A673 (cell line): ENCODE data around the gene FBN1.

Experiments
- EZH2 ChIP-seq: fragments of 200-600 bp; sonication (generic); IDR thresholded peaks from 2 replicates; pipeline ENCODE4 v1.6.1; 2017; ENCODE audit warnings: borderline replicate concordance, low read depth, mild to moderate bottlenecking, mixed read lengths, antibody characterized with exemption, low read length; ENCODE audit not compliant: poor library complexity, severe bottlenecking
- TF ChIP-seq, protein P1 (sequence below): fragments of 300-800, 200-600 bp; sonication (generic); conservative IDR thresholded peaks from 2 replicates; pipeline ENCODE4 v1.5.1; 2017; ENCODE audit warnings: low read depth, mild to moderate bottlenecking, antibody characterized with exemption, low read length, moderate library complexity, mixed read lengths

DNA sequence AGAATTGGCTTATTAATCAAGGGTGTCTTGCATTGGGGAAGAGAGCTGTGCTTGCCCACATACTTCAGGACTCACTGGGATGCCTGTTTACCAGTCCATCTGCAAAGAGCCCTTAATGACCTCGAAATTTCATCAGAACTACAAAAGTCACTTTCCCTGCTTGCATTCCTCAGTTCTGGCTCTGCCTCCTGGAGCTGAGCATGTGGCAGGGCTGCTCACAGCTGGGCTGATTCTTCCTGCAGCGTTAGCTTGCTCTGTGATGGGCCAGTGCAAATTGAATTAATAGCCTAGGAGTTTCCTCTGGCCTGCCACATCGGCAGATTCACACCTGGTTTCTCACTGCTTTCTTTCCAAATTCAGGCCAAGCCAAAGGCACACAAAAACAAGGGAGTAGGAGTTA is 205.4 kb downstream of the FBN1 start:
- TF ChIP-seq, protein P1, sequence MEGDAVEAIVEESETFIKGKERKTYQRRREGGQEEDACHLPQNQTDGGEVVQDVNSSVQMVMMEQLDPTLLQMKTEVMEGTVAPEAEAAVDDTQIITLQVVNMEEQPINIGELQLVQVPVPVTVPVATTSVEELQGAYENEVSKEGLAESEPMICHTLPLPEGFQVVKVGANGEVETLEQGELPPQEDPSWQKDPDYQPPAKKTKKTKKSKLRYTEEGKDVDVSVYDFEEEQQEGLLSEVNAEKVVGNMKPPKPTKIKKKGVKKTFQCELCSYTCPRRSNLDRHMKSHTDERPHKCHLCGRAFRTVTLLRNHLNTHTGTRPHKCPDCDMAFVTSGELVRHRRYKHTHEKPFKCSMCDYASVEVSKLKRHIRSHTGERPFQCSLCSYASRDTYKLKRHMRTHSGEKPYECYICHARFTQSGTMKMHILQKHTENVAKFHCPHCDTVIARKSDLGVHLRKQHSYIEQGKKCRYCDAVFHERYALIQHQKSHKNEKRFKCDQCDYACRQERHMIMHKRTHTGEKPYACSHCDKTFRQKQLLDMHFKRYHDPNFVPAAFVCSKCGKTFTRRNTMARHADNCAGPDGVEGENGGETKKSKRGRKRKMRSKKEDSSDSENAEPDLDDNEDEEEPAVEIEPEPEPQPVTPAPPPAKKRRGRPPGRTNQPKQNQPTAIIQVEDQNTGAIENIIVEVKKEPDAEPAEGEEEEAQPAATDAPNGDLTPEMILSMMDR = no peak
- TF ChIP-seq EZH2 = no peak
